Measurements from ENCODE around the gene DLGAP1. TPM values are rescaled to one million over a fixed set of nuclear protein-coding genes. Genes with fewer than 3 reads are reported as not detected.

The DLGAP1 gene
- total and polyA plus RNA-seq, 2 donors (not counting 1 experiment from before 2014, with no cell fraction given): 0.07 to 0.61 TPM

- no peaks in the 10 kb centered on the region for H3K4me1 Mint-ChIP-seq
- no peaks in the 10 kb centered on the region for H4K20me1 ChIP-seq (ENCODE audit: control insufficient read depth, insufficient read depth, low read length, poor library complexity, severe bottlenecking)
- no peak overlapping the region for H3K9ac ChIP-seq (ENCODE audit: low read length)
- no peak overlapping the region for H3K4me3 ChIP-seq (ENCODE audit: control extremely low read depth in 1 of 5, extremely low read depth in 1 of 5, insufficient read depth in 1 of 5, low read depth in 2 of 5, low read length in 4 of 5)
- CTCF ChIA-PET: no interaction called here
- H3K9me3 ChIP-seq (ENCODE audit: control extremely low read depth in 1 of 3, control insufficient read depth in 2 of 3, insufficient read depth in 1 of 3, low read length in 2 of 3): no peaks in the 10 kb centered on the region
- DNase-seq (no peak), ATAC-seq (ENCODE audit: low read depth) (no peak)
- no peaks in the 10 kb centered on the region for H3K9me3 Mint-ChIP-seq (ENCODE audit: insufficient read depth)
- no peak overlapping the region for H3K27ac Mint-ChIP-seq
- intact Hi-C loops (cut with micrococcal nuclease): no loop called here
- POLR2A ChIA-PET: no interaction called here
- H3K4me1 ChIP-seq (ENCODE audit: control insufficient read depth in 2 of 2, insufficient read depth in 2 of 2, low read length in 2 of 2): no peaks in the 10 kb centered on the region
- no peak overlapping the region for H3K4me2 ChIP-seq (replicated peaks; ENCODE audit: low read depth, low read length, poor library complexity, severe bottlenecking)
- no peak overlapping the region for H3K27ac ChIP-seq (ENCODE audit: low read length in 2 of 2)
- H2AFZ ChIP-seq (ENCODE audit: insufficient read depth, low read depth, low read length, poor library complexity, severe bottlenecking): no peak overlapping the region
- no peaks in the 10 kb centered on the region for H3K36me3 ChIP-seq (replicated peaks in 1 of 2; ENCODE audit: control extremely low read depth in 1 of 2, control insufficient read depth in 1 of 2, extremely low read depth in 1 of 2, insufficient read depth in 2 of 2, low read length in 1 of 2)
- TF ChIP-seq, protein P1, sequence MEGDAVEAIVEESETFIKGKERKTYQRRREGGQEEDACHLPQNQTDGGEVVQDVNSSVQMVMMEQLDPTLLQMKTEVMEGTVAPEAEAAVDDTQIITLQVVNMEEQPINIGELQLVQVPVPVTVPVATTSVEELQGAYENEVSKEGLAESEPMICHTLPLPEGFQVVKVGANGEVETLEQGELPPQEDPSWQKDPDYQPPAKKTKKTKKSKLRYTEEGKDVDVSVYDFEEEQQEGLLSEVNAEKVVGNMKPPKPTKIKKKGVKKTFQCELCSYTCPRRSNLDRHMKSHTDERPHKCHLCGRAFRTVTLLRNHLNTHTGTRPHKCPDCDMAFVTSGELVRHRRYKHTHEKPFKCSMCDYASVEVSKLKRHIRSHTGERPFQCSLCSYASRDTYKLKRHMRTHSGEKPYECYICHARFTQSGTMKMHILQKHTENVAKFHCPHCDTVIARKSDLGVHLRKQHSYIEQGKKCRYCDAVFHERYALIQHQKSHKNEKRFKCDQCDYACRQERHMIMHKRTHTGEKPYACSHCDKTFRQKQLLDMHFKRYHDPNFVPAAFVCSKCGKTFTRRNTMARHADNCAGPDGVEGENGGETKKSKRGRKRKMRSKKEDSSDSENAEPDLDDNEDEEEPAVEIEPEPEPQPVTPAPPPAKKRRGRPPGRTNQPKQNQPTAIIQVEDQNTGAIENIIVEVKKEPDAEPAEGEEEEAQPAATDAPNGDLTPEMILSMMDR (IDR thresholded peaks at IDR 0.05): no peak
- no peak for TF ChIP-seq EZH2 (IDR thresholded peaks at IDR 0.05; ENCODE audit: borderline replicate concordance, insufficient read depth, low read depth, low read length, poor library complexity, severe bottlenecking)
- no peak overlapping the region for H3K4me3 Mint-ChIP-seq
- no peaks in the 10 kb centered on the region for H3K79me2 ChIP-seq (ENCODE audit: control insufficient read depth, insufficient read depth, low read length)
- no peaks in the 10 kb centered on the region for H3K27me3 Mint-ChIP-seq
- no peaks in the 10 kb centered on the region for H3K27me3 ChIP-seq (replicated peaks in 1 of 4; ENCODE audit: control extremely low read depth in 1 of 4, control insufficient read depth in 3 of 4, insufficient read depth in 4 of 4, low read length in 3 of 4)
- 95% methylated on average over 8 of the region's 10 CpGs for WGBS (ENCODE audit: insufficient coverage)
Observed at GRCh38 chr18:4248686-4249085, 206.4 kb downstream of the DLGAP1 start.

DNA sequence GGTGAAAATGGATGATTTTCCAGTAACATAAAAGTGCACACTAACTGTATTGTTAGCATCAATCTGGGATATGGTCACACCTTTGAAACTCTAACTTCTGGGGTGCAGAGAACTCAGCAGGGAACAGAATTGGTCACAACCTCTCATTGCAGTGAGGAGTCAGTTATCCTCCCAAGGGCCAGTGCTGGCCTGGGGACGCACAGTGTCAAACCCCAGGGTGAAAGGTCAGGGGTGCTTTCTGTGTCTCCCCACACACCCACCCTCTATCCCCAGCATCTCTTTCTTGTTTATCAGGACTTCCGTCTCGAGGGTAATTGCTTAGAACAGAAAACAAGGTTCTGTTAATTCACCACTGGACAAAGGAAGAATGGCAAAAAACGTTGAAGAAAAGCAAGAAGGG is 208.7 kb downstream of the DLGAP1 start:
- no peaks in the 10 kb centered on the region for H3K4me1 Mint-ChIP-seq
- no peak overlapping the region for H3K4me2 ChIP-seq (replicated peaks; ENCODE audit: low read depth, low read length, poor library complexity, severe bottlenecking)
- ATAC-seq (ENCODE audit: low read depth) (no peak), DNase-seq (no peak)
- ChIA-PET CTCF (no interaction called here), POLR2A (no interaction called here)
- H3K36me3 ChIP-seq (replicated peaks in 1 of 2; ENCODE audit: control extremely low read depth in 1 of 2, control insufficient read depth in 1 of 2, extremely low read depth in 1 of 2, insufficient read depth in 2 of 2, low read length in 1 of 2): no peaks in the 10 kb centered on the region
- H3K9me3 ChIP-seq (ENCODE audit: control extremely low read depth in 1 of 3, control insufficient read depth in 2 of 3, insufficient read depth in 1 of 3, low read length in 2 of 3): no peaks in the 10 kb centered on the region
- no peaks in the 10 kb centered on the region for H4K20me1 ChIP-seq (ENCODE audit: control insufficient read depth, insufficient read depth, low read length, poor library complexity, severe bottlenecking)
- no peaks in the 10 kb centered on the region for H3K4me1 ChIP-seq (ENCODE audit: control insufficient read depth in 2 of 2, insufficient read depth in 2 of 2, low read length in 2 of 2)
- no peak for TF ChIP-seq EZH2 (IDR thresholded peaks at IDR 0.05; ENCODE audit: borderline replicate concordance, insufficient read depth, low read depth, low read length, poor library complexity, severe bottlenecking)
- TF ChIP-seq, protein P1 (IDR thresholded peaks at IDR 0.05): no peak
- H3K4me3 ChIP-seq (ENCODE audit: control extremely low read depth in 1 of 5, extremely low read depth in 1 of 5, insufficient read depth in 1 of 5, low read depth in 2 of 5, low read length in 4 of 5): no peak overlapping the region
- no peaks in the 10 kb centered on the region for H3K27me3 Mint-ChIP-seq
- peaks cover 3% of the 10 kb centered on the region for H3K9me3 Mint-ChIP-seq (ENCODE audit: insufficient read depth)
- no peak overlapping the region for H3K9ac ChIP-seq (ENCODE audit: low read length)
- no peaks in the 10 kb centered on the region for H3K27me3 ChIP-seq (replicated peaks in 1 of 4; ENCODE audit: control extremely low read depth in 1 of 4, control insufficient read depth in 3 of 4, insufficient read depth in 4 of 4, low read length in 3 of 4)
- H3K27ac ChIP-seq (ENCODE audit: low read length in 2 of 2): no peak overlapping the region
- H3K27ac Mint-ChIP-seq: no peak overlapping the region
- 100% methylated on average over 1 of the region's 4 CpGs for WGBS (ENCODE audit: insufficient coverage)
- no peaks in the 10 kb centered on the region for H3K79me2 ChIP-seq (ENCODE audit: control insufficient read depth, insufficient read depth, low read length)
- H3K4me3 Mint-ChIP-seq: no peak overlapping the region
- intact Hi-C loops (cut with micrococcal nuclease): no loop called here
- H2AFZ ChIP-seq (ENCODE audit: insufficient read depth, low read depth, low read length, poor library complexity, severe bottlenecking): no peak overlapping the region
